ENCODE data around the gene EFNA5.
"Not testable (repeated sequence)": the region's sequence is repeated elsewhere in the genome, so short reads cannot be mapped to it uniquely, and the experiment has no call there.

EFNA5 gene

DNA sequence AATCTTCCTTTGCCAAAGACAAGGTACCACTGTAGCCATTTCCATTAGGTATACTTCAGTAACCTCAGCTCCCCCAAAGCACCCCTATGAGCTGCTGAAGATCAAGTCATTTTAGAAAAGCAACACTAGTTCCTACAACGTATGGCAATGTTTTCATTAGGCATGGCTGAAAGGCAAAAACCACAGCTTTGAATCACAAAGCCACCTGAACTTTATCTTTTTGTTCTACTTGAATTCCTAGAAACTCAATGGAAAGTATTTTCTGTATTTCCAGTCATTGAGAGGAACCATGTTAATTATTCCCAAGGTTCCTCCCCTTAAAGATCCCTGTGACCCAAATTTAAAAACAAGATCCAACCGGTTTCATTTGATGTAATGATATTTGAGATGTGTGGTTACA lies 152.1 kb downstream of the EFNA5 start:
- no peak for DNase-seq (ENCODE audit: low read depth)

DNA sequence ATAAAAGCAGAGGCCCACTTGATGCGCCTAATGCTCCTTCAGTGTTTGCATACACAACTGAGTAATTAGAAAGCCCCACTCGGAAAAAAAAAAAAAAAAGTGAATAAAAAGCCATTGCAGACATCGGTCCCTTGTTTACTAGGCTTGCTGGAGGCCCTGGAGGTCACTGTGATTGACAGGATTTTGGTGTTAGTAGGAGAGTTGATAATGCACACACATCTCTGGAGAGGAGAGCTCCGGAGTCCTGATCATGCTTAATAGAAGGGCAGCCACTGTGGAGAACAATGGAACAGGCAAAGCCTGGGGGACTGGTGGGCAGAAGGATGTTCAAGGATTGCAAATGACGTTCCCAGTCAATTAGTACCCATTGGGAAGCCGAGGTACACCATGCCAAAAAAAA lies 152.5 kb downstream of the EFNA5 start:
- no peak for DNase-seq (ENCODE audit: low read depth)

DNA sequence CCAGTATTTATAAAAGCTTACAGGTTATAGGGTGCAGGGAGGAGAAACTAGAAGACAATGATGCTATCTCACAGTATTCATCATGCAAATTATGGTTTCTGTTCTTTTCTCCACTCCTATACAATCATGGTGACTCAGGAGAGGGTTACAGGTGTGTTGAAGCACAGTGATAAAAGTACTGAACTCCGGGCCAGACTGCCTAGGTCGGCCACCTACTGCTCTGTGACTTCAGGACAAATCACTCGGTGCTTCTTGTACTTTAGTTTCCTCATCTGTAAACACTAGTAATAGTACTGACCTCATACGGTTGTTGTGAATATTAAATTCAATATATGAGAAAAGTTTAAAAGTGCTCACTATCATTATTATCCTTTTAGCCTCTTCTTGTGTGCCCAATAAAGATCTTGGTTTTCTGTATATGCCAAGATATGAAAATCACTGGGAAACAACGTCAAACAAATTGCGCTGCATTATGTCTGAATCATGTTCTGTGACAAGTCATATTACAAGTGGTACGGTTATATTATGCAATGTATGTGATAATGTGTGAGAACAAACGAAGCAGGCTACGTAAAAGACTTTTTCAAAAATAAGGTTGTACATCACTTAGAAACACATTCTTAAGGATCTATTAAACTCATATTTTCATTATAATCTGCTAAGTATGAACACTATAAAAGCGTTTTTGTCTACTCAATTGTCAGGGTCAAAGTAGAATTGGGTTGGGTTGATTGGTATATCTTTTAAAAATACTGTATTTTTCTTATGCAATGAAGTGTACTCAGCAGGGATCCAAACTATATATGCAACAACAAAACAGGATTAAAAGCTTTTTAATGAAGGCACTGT lies 153.3 kb downstream of the EFNA5 start:
- no peak for DNase-seq (ENCODE audit: low read depth)

DNA sequence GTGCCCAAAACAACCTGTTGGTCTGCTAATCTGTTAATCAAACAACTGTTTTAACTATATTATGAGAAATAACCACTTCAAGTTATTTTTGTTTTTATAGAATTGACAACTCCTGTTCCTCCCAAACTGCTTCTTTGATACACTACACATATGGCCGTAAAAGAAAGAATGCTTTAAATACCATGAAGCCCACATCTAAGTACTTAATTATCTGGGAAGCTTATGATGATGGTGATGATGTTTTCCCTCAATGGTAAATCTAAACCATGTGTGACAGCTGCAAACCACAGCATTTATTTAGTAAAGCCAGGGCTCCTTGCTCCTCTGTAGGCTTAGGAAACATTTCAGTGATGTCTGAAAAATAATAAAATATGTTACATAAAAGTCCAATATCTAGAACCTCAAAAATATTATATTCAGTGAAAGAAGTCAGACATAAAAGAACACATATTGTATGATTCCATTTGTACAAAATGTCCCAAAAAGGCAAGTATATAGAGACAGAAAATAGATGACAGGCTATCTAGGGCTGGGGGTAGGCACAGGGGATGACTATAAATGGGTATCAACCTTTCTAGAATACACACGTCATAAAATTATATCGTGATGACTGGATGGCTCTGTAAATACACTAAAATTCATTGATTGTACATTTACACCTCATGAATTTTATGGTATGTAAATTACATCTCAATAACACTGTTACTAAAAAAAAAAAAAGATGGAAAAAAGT lies 154.1 kb downstream of the EFNA5 start:
- DNase-seq (ENCODE audit: low read depth): no peak

DNA sequence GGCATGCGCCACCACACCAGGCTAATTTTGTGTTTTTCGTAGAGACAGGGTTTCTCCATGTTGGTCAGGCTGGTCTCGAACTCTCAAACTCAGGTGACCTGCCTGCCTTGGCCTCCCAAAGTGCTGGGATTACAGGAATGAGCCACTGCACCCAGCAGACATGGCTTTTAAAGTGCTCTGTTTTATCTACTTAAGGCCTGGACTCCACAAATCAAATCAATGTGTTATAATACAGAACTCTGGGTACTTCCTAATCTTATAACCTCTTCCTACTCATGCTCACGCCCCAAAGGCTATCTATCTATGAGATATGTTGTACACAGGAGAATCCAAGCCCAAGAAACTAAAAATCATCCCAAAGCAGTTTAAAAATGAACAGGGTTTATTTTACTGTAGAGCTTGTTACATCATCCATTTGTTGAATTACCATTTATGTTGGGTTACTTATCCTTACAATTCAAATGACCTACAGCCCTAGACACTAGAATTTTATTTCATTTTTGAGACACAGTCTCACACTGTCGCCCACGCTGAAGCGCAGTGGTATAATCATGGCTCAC lies 155.1 kb downstream of the EFNA5 start:
- DNase-seq (ENCODE audit: low read depth): no peak

DNA sequence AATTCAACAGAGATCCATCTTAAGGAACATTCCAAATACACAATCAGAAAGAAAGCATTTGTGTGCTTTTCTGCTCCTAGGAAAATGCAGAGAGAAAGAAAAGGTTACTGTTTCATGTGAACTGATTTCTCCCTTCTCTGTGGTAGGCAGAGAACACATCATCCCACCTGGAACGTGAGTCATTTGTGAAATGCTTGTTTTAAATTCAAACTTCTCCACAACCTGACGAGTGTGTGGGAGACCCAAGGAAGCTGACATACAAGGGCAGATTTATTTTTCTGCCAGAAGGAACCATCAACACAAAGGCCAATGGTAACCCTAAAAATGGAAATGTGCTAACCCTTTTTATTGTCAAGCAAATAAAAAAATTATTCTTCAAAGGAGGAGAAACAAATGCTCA lies 156.4 kb downstream of the EFNA5 start:
- no peak for DNase-seq (ENCODE audit: low read depth)

DNA sequence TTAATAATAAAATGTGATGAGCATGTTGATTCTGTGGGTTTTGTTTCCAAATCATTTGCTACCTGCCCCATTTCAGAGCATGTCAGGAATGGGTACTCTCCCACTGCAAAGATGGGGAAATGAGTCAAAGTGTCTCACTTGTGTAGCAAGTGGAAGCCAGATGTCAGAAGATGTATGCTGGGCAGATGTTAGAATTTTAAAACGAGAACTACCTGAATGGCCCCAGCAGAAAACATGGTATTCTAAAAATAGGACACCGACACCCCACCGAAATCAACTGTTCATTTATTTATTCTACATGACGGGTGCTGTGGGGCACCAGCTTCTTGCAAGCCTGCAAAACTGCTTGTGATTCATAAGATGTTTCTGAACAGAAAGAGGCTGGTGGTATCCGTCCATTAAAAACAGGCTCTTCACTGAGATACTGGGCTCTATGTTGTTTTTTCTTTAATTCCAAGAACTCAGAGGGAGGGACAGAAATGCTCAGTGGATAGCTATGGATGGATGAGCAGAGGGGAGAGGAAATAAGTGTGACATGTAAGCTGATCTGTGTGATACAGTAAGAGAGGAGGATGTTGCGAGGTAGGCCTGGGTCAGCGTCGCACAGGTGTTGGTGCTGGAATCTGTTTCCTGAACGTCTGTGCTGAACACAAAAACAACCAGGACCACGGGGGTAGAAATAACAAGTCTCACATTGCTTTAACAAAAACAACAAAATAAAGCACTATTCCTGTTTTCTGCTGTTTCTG lies 157.2 kb downstream of the EFNA5 start:
- no peak for DNase-seq (ENCODE audit: low read depth)

DNA sequence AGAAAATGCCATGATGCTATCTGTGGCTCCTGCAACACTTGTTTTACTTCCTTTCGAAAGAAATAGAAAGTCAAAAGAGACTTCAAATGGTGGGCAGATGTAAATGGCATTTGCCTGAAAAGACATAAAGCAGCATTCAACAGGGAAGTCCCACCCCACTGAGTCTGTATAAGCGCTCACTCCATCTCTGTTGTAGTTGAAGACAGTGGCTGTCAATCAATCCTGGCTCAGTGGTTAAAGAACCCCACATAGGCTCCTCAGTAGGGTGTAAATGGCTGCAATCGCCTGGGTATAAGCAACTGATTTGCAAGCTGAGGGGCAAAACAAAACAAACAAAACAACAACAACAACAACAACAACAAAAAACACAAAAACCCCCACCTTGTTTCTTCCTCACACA lies 158.7 kb downstream of the EFNA5 start:
- DNase-seq (ENCODE audit: low read depth): no peak

DNA sequence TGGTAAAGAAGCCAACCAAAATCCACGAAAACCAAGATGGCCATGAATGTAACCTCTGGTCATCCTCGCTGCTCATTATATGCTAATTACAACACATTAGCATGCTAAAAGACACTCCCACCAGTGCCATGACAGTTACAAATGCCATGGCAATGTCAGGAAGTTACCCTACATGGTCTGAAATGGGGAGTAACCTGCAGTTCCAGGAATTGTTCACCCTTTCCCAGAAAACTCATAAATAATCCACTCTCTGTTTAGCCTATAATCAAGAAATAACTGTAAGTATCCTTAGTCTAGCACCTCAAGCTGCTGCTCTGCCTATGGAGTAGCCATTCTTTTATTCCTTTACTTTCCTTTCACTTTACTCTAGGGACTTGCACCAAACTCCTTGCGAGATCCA lies 160.6 kb downstream of the EFNA5 start:
- no peak for DNase-seq (ENCODE audit: low read depth)

DNA sequence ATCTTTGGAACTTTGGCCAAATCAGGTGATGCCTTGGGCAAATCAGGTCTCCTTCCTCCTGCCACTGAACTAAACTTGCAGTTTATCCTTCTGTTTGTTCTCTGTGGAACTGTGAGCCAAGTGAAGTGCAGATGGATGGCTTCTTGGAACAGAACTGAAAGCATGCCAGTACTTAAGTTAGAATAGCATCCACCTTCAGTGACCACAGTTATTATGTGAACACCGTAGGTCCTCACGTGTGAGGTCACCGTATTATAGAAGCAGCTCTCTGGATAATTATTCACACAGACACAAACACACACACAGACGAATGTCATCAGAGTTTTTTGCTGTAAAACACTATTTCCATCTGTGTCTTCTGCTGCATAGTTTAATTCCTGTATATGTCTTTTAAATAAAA lies 162.6 kb downstream of the EFNA5 start:
- DNase-seq (ENCODE audit: low read depth): no peak

DNA sequence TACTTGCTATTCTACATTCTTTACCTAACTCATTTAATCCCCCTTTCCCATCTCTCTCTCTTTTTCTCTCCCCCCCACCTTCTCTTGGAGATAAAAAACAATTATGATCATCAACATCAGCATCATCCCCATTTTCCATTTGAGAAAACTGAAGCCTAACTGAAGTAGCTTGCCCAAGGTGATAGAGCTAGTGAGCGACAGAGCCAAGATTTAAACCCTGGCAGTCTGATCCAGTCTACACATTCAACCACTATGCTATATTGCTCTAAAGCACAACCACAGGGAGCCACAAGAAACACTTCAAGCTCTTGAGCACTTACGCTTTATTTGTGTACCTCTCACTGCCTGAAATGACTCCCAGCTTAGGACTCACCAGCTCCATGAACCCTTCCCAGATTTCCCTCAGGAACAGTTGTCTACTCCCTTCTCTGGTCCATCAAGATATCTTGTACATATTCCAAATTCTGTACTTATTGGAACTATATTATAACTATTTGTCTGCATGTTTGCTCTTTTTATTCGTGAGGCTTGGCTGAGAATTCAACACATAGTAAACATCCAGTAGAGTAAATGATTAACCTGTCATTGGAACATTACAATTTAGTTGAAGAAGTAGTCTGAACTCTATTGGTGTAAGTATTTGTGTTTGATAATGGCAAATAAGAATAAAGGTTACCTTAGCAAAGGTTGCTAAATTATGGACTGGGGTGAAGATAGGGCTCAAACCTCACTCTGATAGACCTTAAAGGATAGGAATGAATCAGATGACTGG lies 164.8 kb downstream of the EFNA5 start:
- no peak for DNase-seq (ENCODE audit: low read depth)

DNA sequence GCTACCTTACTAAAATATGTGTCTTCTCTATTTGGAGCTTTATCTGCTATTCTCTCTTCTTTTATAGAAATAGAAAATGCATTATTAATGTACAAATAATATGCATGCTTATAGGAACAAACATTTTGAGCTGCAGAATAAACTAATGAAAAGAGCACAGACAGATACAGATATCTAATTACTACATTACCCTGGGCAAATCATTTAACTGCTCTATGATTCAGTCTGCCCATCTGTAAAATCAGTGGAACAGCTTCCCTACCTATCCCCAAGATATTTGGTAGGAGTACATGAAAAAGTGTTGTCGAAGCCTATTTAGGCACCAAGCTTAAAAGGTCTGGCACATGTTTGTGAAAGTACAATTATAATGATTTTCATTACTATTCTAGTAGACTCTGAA lies 166.3 kb downstream of the EFNA5 start:
- DNase-seq (ENCODE audit: low read depth): no peak

DNA sequence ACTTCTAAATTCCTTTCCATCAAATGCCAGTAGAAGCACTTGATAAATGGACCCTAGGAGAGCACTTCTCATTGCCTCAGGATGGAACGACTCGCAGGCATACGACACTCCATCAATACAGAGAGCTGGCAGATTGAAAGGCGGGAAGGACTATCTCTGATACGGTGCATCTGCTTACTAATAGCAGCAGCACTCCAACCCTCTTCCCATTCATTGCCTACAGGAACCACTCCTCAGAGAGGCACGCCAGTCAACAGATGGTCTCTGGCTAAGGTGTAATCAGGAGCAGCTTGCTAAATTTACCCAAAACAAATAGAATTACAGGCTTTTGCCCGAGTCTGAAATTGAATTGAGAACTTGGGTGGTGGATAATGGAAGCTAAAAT lies 168.1 kb downstream of the EFNA5 start:
- DNase-seq (ENCODE audit: low read depth): no peak

DNA sequence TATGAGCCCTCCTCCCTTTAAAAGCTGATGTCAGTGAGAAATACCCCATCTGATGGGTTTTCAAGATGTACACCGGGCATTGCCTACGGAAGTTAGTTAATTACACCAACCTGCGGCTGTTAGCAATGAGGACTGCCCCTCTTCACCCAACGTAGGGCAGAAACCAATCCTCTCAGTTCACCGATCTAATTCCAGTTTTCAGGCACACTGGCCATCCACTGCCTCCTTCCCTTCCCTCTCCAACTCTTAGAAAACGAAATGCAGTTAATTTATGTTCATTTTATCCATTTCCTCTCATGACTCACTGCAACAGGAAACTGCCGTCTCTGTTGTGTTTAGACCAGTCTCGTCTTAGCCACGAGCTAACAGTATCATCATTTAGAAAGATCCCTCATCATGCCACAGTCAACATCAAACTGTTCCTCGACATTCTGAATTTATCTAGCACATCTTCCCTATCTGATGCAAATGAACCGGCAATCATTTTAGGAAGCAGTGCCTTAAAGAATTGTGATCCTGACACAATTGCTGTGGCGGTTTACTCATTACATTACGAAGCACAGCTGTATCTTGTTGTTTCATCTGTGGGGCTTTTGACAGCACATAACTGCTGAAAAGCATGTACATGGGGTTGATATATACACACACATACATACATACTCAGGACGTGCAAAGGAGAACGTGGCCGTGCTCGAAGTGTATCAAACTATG lies 168.6 kb downstream of the EFNA5 start:
- DNase-seq (ENCODE audit: low read depth): no peak

DNA sequence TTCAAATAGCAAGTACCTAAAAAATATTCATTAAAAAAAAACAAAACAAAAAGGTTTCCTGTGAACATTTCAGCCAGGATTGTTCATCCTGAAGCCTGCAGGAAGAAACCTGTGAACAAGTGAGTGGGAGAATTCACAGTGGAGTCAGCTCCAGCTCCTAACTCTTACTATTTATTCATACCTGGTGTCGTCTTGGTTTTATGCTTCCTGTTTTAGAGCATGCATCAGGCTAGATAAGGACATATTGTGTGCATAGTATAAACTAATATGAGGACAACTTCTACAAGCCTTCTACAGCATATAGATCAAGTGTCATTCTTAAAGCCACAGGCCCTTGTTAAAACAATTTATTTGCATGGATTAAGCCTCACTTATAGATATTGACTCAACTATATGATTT lies 169.9 kb downstream of the EFNA5 start:
- no peak for DNase-seq (ENCODE audit: low read depth)

DNA sequence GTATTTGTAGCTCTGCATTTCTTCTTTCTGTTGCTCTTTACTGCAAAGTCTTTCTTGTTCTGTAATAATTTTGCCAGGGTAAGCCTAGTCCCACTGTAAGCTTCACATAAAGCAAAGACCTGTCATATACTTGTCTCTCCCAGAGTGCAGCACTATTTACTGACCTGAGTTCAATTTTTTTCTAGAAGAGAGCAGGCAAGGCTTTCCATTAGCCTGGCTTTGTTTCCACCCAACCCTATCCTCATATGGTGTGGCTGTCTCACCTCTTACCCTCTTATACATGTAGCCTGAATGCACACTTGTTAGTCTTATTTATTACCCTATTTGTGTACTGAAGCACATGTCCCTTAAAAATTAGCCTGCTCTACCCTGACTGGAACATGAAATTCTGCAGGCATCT lies 170.4 kb downstream of the EFNA5 start:
- no peak for DNase-seq (ENCODE audit: low read depth)

DNA sequence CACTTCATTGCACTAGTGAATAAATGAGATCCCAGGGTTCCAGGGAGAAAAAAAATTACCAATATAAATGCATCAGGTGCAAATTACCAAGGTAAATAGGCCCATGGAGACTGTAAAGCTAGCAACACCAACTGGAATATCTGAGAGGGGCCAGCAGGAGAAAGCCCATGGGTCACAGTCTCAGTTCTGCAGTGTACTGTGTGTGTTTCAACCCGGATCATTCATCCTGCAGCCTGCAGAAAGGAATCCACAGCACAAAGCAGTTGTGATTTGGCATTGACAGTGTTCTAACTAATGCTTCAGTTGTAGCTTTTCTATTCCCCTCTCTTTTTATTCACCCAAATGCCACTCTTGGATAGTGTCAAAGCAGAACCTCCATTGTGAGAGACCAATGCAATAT lies 171.0 kb downstream of the EFNA5 start:
- DNase-seq (ENCODE audit: low read depth): no peak

DNA sequence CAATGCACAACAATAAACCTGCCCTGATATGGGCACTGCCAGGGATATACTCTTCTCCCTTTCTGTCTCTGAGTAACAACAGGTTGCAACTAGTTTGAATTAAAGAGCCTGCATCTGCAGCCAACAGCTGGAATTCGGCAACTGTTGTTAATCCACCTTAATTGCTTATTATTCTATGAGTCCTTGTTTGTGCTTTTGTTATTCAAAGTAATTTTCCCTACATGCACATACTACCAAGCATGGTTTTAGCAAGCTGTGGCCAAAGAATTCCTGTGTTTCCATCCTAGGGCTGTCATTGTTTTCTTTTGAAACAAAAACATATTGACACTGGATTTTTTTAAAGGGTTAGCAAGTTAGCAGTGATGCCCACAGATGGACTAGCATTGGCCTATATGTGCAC lies 171.5 kb downstream of the EFNA5 start:
- no peak for DNase-seq (ENCODE audit: low read depth)

DNA sequence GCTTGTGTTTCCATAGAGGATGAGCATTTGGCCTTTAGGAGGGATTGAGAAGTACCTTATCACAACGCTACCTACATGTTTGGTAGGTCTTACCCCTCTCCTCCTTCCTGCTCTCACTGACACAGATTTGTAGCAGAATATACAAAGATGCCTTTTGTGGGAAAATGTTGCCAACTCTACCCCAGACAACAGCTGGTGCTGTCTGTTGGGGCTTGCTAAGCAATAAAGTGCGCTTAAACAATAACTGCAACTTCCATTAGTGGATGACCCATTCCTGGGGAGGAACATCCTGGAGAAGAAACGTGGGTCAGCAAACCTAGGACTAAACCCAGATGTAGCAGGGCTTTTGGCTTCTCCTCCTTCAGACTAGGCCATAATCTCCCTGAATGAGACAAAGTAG lies 174.3 kb downstream of the EFNA5 start:
- no peak for DNase-seq (ENCODE audit: low read depth)

DNA sequence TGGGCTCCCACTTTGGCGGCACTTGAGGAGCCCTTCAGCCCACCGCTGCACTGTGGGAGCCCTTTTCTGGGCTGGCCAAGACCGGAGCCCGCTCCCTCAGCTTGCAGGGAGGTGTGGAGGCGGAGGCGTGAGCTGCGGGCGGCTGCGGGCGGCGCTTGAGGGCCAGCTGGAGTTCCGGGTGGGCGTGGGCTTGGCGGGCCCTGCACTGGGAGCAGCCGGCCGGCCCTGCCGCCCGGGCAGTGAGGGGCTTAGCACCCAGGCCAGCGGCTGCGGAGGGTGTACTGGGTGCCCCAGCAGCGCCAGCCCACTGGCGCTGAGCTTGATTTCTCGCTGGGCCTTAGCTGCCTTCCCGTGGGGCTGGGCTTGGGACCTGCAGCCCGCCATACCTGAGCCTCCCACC lies 176.6 kb downstream of the EFNA5 start:
- DNase-seq (ENCODE audit: low read depth): not testable (repeated sequence)

DNA sequence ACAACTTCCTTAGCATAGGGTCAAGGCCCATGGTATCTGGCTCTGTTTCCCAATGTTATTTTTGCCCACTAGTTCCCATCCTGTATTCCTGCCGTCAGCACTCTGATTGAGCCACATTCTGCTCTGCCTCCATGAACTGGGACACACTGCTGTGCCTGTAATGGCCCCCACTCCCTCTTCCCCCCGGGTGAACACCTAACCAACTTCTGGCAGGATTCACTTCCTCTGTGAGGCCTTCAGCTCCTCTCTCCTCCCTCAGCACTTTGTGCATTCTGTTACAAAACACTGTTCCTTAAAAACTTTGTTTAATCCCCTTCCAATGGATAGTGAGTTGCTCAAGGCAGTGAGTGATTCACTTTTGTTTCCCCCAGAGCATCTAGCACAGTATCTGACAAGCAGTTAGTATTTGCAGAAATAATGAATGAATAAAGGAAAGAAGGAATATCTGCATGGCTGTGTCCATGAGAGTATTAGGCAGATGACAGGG lies 183.6 kb downstream of the EFNA5 start:
- no peak for DNase-seq (ENCODE audit: low read depth)

Measured in HS-27A (cell line).